GM23338 (cell line): ENCODE data around the gene ZNF438. TPM values are rescaled to one million over a fixed set of nuclear protein-coding genes. Genes with fewer than 3 reads are reported as not detected.

Experiments
- ATAC-seq: fragments of 200-7000 bp; cut with Tn5 transposase; 3 replicates; pipeline ENCODE4 v1.9.1; 2020
- DNase-seq: peaks from one replicate; pipeline ENCODE4 v3.0.0-alpha.2; 2015; ENCODE audit warnings: low spot score
- H2AFZ ChIP-seq: fragments of 200-600 bp; sonication (generic); 2 replicates; pipeline ENCODE4 v1.8.0; 2016; ENCODE audit warnings: antibody characterized with exemption, mild to moderate bottlenecking, moderate library complexity
- H3F3A ChIP-seq: fragments of 200-600 bp; sonication (generic); replicated peaks from 2 replicates; pipeline ENCODE4 v1.8.0; 2017; ENCODE audit warnings: antibody characterized with exemption, mixed run types, low read depth
- H3K27ac ChIP-seq: fragments of 200-600 bp; sonication (generic); 2 replicates; pipeline ENCODE4 v1.6.1; 2016; ENCODE audit warnings: low read depth
- H3K27me3 ChIP-seq: fragments of 200-600 bp; sonication (generic); 2 replicates; pipeline ENCODE4 v1.8.0; 2016; ENCODE audit warnings: mild to moderate bottlenecking, mixed run types, moderate library complexity; ENCODE audit not compliant: insufficient read depth
- H3K36me3 ChIP-seq: fragments of 200-600 bp; sonication (generic); 2 replicates; pipeline ENCODE4 v1.8.0; 2016; ENCODE audit warnings: mild to moderate bottlenecking; ENCODE audit not compliant: insufficient read depth
- H3K4me1 ChIP-seq: fragments of 200-600 bp; sonication (generic); 2 replicates; pipeline ENCODE4 v1.8.0; 2016; ENCODE audit warnings: mild to moderate bottlenecking, moderate library complexity; ENCODE audit not compliant: insufficient read depth
- H3K4me2 ChIP-seq: fragments of 200-600 bp; sonication (generic); 2 replicates; pipeline ENCODE4 v1.7.1; 2017; ENCODE audit warnings: mixed run types
- H3K4me3 ChIP-seq: fragments of 200-600 bp; sonication (generic); 2 replicates; pipeline ENCODE4 v1.6.1; 2016; ENCODE audit warnings: mixed run types
- H3K79me2 ChIP-seq: fragments of 200-600 bp; sonication (generic); replicated peaks from 2 replicates; pipeline ENCODE4 v1.8.0; 2017; ENCODE audit warnings: mild to moderate bottlenecking; ENCODE audit not compliant: insufficient read depth
- H3K9me2 ChIP-seq: fragments of 200-600 bp; sonication (generic); 2 replicates; pipeline ENCODE4 v1.8.0; 2017; ENCODE audit not compliant: insufficient read depth
- H4K20me1 ChIP-seq: fragments of 200-600 bp; sonication (generic); replicated peaks from 2 replicates; pipeline ENCODE4 v1.8.0; 2017; ENCODE audit warnings: mild to moderate bottlenecking; ENCODE audit not compliant: insufficient read depth
- H3K27ac Mint-ChIP-seq: 2 replicates; pipeline ENCODE4 v1.8.0; 2020; ENCODE audit warnings: inconsistent platforms, mild to moderate bottlenecking, moderate library complexity, mixed read lengths
- H3K27me3 Mint-ChIP-seq: 3 replicates; pipeline ENCODE4 v1.8.0; 2022; ENCODE audit warnings: low read depth, mild to moderate bottlenecking, moderate library complexity, mixed read lengths, inconsistent platforms; ENCODE audit not compliant: insufficient read depth, poor library complexity
- H3K36me3 Mint-ChIP-seq: 3 replicates; pipeline ENCODE4 v1.8.0; 2021; ENCODE audit warnings: low read depth, mild to moderate bottlenecking, inconsistent platforms, moderate library complexity, mixed read lengths
- H3K4me1 Mint-ChIP-seq: 3 replicates; pipeline ENCODE4 v1.8.0; 2020; ENCODE audit warnings: mild to moderate bottlenecking, inconsistent platforms, mixed read lengths
- H3K4me3 Mint-ChIP-seq: 3 replicates; pipeline ENCODE4 v1.8.0; 2021; ENCODE audit warnings: moderate library complexity, mild to moderate bottlenecking, inconsistent platforms, mixed read lengths
- H3K9me3 Mint-ChIP-seq: 3 replicates; pipeline ENCODE4 v1.8.0; 2020; ENCODE audit warnings: moderate library complexity, mild to moderate bottlenecking, inconsistent platforms, mixed read lengths
- CREB1 ChIP-seq: fragments of 250-450 bp; sonication (Bioruptor Pico); IDR thresholded peaks from 2 replicates; pipeline ENCODE4 v1.5.0; 2020; ENCODE audit warnings: low read depth, mild to moderate bottlenecking, moderate library complexity
- EZH2 ChIP-seq: fragments of 200-600 bp; sonication (generic); IDR thresholded peaks from one replicate; pipeline ENCODE4 v1.8.0; 2017; ENCODE audit warnings: antibody characterized with exemption, mild to moderate bottlenecking, low read depth; ENCODE audit not compliant: unreplicated experiment
- EZH2phosphoT487 ChIP-seq: fragments of 200-600 bp; sonication (generic); IDR thresholded peaks from one replicate; pipeline ENCODE4 v1.8.1; 2018; ENCODE audit warnings: antibody characterized with exemption; ENCODE audit not compliant: unreplicated experiment
- JUNB ChIP-seq: IDR thresholded peaks from one replicate; pipeline ENCODE4 v1.6.1; 2016; ENCODE audit warnings: antibody characterized with exemption; ENCODE audit not compliant: unreplicated experiment
- NANOG ChIP-seq: IDR thresholded peaks from 2 replicates; pipeline ENCODE4 v1.6.1; 2016; ENCODE audit warnings: antibody characterized with exemption, borderline replicate concordance
- POLR2AphosphoS5 ChIP-seq: IDR thresholded peaks from 2 replicates; pipeline ENCODE4 v1.6.1; 2016; ENCODE audit warnings: antibody characterized with exemption, low read depth
- STAT1 ChIP-seq: IDR thresholded peaks from one replicate; pipeline ENCODE4 v1.6.1; 2016; ENCODE audit warnings: antibody characterized with exemption; ENCODE audit not compliant: unreplicated experiment
- ZNF114 ChIP-seq: fragments of 250-450 bp; sonication (Bioruptor Pico); IDR thresholded peaks from 2 replicates; pipeline ENCODE4 v1.5.0; 2020; ENCODE audit warnings: mild to moderate bottlenecking, moderate library complexity
- ZNF331 ChIP-seq: fragments of 250-450 bp; sonication (Bioruptor Pico); IDR thresholded peaks from 2 replicates; pipeline ENCODE4 v1.5.0; 2020; ENCODE audit warnings: low read depth, mild to moderate bottlenecking, moderate library complexity
- polyA plus RNA-seq: library from polyadenylated mRNA; unstranded; fragments of >200 nt; fragmentation: Nextera tagmentation; extraction: Ambion mirVana; gene quantifications from 2 replicates; pipeline ENCODE4 v1.2.1, GENCODE V29; 2016
- total RNA-seq: library from RNA; depleted of rRNA; stranded (reverse); fragments of >200 nt; shearing (Covaris generic); gene quantifications from 2 replicates; pipeline ENCODE4 v1.2.3, GENCODE V29; 2014
- TF ChIP-seq, protein P1 (sequence below): fragments of 250-450 bp; sonication (Bioruptor Pico); IDR thresholded peaks from 2 replicates; pipeline ENCODE4 v1.5.0; 2020; ENCODE audit warnings: mild to moderate bottlenecking, moderate library complexity
- TF ChIP-seq, protein P2 (sequence below): IDR thresholded peaks from 2 replicates; pipeline ENCODE4 v1.6.1; 2016; ENCODE audit warnings: antibody characterized with exemption
- TF ChIP-seq, protein P3 (sequence below): IDR thresholded peaks from one replicate; pipeline ENCODE4 v1.6.1; 2018; ENCODE audit warnings: antibody characterized with exemption; ENCODE audit not compliant: unreplicated experiment
- TF ChIP-seq, protein P4 (sequence below), 2 experiments: fragments of 200-600 bp in 1 of 2; sonication (generic) in 1 of 2; conservative IDR thresholded peaks; 2 replicates each; pipeline versions ENCODE4 v1.5.1 to v1.6.1; 2016 to 2017; ENCODE audit warnings: antibody characterized with exemption in 2 of 2, low read depth in 2 of 2, mild to moderate bottlenecking in 2 of 2, moderate library complexity in 1 of 2

ZNF438 gene
- total and polyA plus RNA-seq, 2 experiments from 2014 or later = 0.91 to 0.94 TPM

DNA sequence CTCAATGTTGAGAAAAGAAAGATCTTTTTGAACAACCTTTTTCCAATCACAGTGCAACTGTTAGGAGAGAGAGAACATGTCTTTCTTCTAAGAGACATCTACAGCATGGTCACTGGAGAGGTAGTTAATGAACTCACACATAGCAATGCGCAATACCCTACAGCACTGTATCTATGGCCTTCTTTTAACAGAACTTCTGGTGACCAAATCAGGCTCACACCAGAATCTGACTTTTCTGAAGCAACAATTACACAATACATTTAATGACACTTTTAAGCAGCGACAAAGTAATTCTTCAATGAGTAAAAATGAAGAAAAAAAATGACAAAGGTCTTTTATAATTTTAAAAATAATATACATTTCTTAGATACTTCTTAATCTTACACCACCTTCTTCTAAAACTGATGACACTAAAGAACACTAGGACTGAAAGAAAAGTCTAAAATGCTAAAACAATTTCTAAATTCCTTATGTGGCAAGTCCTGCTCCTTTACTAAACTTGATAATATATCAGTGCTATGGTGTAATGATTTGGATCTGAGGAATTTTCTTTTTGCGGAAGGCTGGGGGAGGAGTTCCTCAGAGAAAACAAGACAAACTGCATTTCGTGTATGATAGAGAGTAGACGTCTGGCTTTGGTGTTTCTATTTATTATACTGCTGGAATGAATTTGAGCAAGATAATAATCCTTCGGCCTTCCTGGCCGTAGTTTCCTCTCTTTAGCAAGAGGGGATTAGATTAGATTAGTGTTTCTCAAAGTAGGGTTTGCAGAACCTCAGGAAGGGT, 166.3 kb downstream of the ZNF438 start:
- DNase-seq (no peak), ATAC-seq (no peak)
- no peak overlapping the region for H2AFZ ChIP-seq
- Mint-ChIP-seq H3K27me3 (no peaks in the 10 kb centered on the region), H3K27ac (no peak overlapping the region), H3K4me3 (no peak overlapping the region), H3K9me3 (no peaks in the 10 kb centered on the region), H3K36me3 (no peaks in the 10 kb centered on the region), H3K4me1 (peaks cover 11% of the 10 kb centered on the region; the same call in 2 of the 3 replicates)
- H3K4me2 ChIP-seq = no peak overlapping the region
- no peaks in the 10 kb centered on the region for H3K79me2 ChIP-seq
- TF ChIP-seq EZH2phosphoT487 = no peak
- no peak for TF ChIP-seq NANOG
- TF ChIP-seq STAT1 = no peak
- TF ChIP-seq POLR2AphosphoS5 = no peak
- TF ChIP-seq ZNF114 (CRISPR knock-in tag) = no peak
- TF ChIP-seq, protein P1, sequence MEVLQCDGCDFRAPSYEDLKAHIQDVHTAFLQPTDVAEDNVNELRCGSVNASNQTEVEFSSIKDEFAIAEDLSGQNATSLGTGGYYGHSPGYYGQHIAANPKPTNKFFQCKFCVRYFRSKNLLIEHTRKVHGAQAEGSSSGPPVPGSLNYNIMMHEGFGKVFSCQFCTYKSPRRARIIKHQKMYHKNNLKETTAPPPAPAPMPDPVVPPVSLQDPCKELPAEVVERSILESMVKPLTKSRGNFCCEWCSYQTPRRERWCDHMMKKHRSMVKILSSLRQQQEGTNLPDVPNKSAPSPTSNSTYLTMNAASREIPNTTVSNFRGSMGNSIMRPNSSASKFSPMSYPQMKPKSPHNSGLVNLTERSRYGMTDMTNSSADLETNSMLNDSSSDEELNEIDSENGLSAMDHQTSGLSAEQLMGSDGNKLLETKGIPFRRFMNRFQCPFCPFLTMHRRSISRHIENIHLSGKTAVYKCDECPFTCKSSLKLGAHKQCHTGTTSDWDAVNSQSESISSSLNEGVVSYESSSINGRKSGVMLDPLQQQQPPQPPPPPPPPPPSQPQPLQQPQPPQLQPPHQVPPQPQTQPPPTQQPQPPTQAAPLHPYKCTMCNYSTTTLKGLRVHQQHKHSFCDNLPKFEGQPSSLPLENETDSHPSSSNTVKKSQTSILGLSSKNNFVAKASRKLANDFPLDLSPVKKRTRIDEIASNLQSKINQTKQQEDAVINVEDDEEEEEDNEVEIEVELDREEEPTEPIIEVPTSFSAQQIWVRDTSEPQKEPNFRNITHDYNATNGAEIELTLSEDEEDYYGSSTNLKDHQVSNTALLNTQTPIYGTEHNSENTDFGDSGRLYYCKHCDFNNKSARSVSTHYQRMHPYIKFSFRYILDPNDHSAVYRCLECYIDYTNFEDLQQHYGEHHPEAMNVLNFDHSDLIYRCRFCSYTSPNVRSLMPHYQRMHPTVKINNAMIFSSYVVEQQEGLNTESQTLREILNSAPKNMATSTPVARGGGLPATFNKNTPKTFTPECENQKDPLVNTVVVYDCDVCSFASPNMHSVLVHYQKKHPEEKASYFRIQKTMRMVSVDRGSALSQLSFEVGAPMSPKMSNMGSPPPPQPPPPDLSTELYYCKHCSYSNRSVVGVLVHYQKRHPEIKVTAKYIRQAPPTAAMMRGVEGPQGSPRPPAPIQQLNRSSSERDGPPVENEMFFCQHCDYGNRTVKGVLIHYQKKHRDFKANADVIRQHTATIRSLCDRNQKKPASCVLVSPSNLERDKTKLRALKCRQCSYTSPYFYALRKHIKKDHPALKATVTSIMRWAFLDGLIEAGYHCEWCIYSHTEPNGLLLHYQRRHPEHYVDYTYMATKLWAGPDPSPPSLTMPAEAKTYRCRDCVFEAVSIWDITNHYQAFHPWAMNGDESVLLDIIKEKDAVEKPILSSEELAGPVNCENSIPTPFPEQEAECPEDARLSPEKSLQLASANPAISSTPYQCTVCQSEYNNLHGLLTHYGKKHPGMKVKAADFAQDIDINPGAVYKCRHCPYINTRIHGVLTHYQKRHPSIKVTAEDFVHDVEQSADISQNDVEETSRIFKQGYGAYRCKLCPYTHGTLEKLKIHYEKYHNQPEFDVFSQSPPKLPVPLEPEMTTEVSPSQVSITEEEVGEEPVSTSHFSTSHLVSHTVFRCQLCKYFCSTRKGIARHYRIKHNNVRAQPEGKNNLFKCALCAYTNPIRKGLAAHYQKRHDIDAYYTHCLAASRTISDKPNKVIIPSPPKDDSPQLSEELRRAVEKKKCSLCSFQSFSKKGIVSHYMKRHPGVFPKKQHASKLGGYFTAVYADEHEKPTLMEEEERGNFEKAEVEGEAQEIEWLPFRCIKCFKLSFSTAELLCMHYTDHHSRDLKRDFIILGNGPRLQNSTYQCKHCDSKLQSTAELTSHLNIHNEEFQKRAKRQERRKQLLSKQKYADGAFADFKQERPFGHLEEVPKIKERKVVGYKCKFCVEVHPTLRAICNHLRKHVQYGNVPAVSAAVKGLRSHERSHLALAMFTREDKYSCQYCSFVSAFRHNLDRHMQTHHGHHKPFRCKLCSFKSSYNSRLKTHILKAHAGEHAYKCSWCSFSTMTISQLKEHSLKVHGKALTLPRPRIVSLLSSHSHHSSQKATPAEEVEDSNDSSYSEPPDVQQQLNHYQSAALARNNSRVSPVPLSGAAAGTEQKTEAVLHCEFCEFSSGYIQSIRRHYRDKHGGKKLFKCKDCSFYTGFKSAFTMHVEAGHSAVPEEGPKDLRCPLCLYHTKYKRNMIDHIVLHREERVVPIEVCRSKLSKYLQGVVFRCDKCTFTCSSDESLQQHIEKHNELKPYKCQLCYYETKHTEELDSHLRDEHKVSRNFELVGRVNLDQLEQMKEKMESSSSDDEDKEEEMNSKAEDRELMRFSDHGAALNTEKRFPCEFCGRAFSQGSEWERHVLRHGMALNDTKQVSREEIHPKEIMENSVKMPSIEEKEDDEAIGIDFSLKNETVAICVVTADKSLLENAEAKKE = no peak
- TF ChIP-seq, protein P2, sequence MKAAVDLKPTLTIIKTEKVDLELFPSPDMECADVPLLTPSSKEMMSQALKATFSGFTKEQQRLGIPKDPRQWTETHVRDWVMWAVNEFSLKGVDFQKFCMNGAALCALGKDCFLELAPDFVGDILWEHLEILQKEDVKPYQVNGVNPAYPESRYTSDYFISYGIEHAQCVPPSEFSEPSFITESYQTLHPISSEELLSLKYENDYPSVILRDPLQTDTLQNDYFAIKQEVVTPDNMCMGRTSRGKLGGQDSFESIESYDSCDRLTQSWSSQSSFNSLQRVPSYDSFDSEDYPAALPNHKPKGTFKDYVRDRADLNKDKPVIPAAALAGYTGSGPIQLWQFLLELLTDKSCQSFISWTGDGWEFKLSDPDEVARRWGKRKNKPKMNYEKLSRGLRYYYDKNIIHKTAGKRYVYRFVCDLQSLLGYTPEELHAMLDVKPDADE = no peak
- no peak for TF ChIP-seq CREB1 (CRISPR knock-in tag)
- TF ChIP-seq JUNB = no peak
- TF ChIP-seq EZH2 = no peak
- TF ChIP-seq, protein P3, sequence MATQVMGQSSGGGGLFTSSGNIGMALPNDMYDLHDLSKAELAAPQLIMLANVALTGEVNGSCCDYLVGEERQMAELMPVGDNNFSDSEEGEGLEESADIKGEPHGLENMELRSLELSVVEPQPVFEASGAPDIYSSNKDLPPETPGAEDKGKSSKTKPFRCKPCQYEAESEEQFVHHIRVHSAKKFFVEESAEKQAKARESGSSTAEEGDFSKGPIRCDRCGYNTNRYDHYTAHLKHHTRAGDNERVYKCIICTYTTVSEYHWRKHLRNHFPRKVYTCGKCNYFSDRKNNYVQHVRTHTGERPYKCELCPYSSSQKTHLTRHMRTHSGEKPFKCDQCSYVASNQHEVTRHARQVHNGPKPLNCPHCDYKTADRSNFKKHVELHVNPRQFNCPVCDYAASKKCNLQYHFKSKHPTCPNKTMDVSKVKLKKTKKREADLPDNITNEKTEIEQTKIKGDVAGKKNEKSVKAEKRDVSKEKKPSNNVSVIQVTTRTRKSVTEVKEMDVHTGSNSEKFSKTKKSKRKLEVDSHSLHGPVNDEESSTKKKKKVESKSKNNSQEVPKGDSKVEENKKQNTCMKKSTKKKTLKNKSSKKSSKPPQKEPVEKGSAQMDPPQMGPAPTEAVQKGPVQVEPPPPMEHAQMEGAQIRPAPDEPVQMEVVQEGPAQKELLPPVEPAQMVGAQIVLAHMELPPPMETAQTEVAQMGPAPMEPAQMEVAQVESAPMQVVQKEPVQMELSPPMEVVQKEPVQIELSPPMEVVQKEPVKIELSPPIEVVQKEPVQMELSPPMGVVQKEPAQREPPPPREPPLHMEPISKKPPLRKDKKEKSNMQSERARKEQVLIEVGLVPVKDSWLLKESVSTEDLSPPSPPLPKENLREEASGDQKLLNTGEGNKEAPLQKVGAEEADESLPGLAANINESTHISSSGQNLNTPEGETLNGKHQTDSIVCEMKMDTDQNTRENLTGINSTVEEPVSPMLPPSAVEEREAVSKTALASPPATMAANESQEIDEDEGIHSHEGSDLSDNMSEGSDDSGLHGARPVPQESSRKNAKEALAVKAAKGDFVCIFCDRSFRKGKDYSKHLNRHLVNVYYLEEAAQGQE = no peak
- TF ChIP-seq, protein P4, sequence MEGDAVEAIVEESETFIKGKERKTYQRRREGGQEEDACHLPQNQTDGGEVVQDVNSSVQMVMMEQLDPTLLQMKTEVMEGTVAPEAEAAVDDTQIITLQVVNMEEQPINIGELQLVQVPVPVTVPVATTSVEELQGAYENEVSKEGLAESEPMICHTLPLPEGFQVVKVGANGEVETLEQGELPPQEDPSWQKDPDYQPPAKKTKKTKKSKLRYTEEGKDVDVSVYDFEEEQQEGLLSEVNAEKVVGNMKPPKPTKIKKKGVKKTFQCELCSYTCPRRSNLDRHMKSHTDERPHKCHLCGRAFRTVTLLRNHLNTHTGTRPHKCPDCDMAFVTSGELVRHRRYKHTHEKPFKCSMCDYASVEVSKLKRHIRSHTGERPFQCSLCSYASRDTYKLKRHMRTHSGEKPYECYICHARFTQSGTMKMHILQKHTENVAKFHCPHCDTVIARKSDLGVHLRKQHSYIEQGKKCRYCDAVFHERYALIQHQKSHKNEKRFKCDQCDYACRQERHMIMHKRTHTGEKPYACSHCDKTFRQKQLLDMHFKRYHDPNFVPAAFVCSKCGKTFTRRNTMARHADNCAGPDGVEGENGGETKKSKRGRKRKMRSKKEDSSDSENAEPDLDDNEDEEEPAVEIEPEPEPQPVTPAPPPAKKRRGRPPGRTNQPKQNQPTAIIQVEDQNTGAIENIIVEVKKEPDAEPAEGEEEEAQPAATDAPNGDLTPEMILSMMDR (conservative IDR thresholded peaks at IDR 0.05; ENCODE audit: low read depth in 2 of 2) = no peak
- TF ChIP-seq ZNF331 (CRISPR knock-in tag) = no peak
- no peak overlapping the region for H3K4me3 ChIP-seq
- peaks cover 11% of the 10 kb centered on the region; the same call in 1 of the 2 replicates for H3K4me1 ChIP-seq
- no peaks in the 10 kb centered on the region for H3K27me3 ChIP-seq
- no peak overlapping the region for H3K27ac ChIP-seq
- no peaks in the 10 kb centered on the region for H4K20me1 ChIP-seq
- no peaks in the 10 kb centered on the region for H3F3A ChIP-seq
- H3K36me3 ChIP-seq = no peaks in the 10 kb centered on the region
- peaks cover 4% of the 10 kb centered on the region for H3K9me2 ChIP-seq
